SK-N-MC (cell line): ENCODE data around the gene CTNNBIP1.

Experiments
- DNase-seq: peaks from one replicate; pipeline ENCODE4 v3.0.0-alpha.2; 2011; ENCODE audit warnings: low read depth, low spot score
- H3K27ac ChIP-seq: fragments of 200-600 bp; sonication (generic); 2 replicates; pipeline ENCODE4 v1.5.1; 2016; ENCODE audit warnings: mixed run types
- H3K36me3 ChIP-seq: fragments of 200-600 bp; sonication (generic); 2 replicates; pipeline ENCODE4 v1.6.1; 2017; ENCODE audit warnings: antibody characterized with exemption, low read length, mixed read lengths; ENCODE audit not compliant: insufficient read depth
- H3K4me3 ChIP-seq: fragments of 200-600 bp; sonication (generic); 2 replicates; pipeline ENCODE4 v1.5.1; 2016
- H3K9ac ChIP-seq: fragments of 200-600 bp; sonication (generic); 2 replicates; pipeline ENCODE4 v1.8.0; 2017; ENCODE audit warnings: mixed run types, mixed read lengths; ENCODE audit not compliant: insufficient read length
- H3K9me3 ChIP-seq: fragments of 200-600 bp; sonication (generic); 2 replicates; pipeline ENCODE4 v1.6.1; 2017; ENCODE audit warnings: low read depth, mild to moderate bottlenecking, antibody characterized with exemption, low read length, moderate library complexity, mixed read lengths
- EZH2 ChIP-seq: fragments of 200-600 bp; sonication (generic); IDR thresholded peaks from one replicate; pipeline ENCODE4 v1.6.1; 2017; ENCODE audit warnings: antibody characterized with exemption
- FOXP2 ChIP-seq: optimal IDR thresholded peaks from 2 replicates; pipeline ENCODE3; 2011; ENCODE audit warnings: mild to moderate bottlenecking, moderate library complexity; ENCODE audit not compliant: insufficient read depth; ENCODE audit errors: extremely low read length, control extremely low read depth
- POLR2AphosphoS5 ChIP-seq: IDR thresholded peaks from 2 replicates; pipeline ENCODE4 v1.6.1; 2012; ENCODE audit warnings: mild to moderate bottlenecking, low read depth, low read length, borderline replicate concordance

CTNNBIP1 gene

GRCh38 chr1:9900142-9901043 is 9.7 kb downstream of the CTNNBIP1 start:
- Histone ChIP-seq H3K27ac (no peak overlapping the region), H3K36me3 (no peaks in the 10 kb centered on the region), H3K4me3 (no peak overlapping the region), H3K9me3 (no peaks in the 10 kb centered on the region), H3K9ac (no peak overlapping the region)
- no peak for DNase-seq
- TF ChIP-seq EZH2 (no peak), POLR2AphosphoS5 (no peak), FOXP2 (no peak)

- Histone ChIP-seq H3K9me3 (no peaks in the 10 kb centered on the region), H3K36me3 (no peaks in the 10 kb centered on the region), H3K27ac (peak overlapping the region; percentile 20; the same call in 1 of the 2 replicates), H3K4me3 (no peak overlapping the region), H3K9ac (no peak overlapping the region)
- no peak for TF ChIP-seq POLR2AphosphoS5
- TF ChIP-seq FOXP2 = no peak
- no peak for TF ChIP-seq EZH2
- DNase-seq = no peak
These were observed 16.0 kb downstream of the CTNNBIP1 start for GRCh38 chr1:9894115-9894514.

GRCh38 chr1:9892563-9893528 is 17.2 kb downstream of the CTNNBIP1 start:
- no peak overlapping the region for H3K4me3 ChIP-seq
- no peak for DNase-seq
- no peak overlapping the region for H3K9ac ChIP-seq
- H3K36me3 ChIP-seq = no peaks in the 10 kb centered on the region
- peak overlapping the region; percentile 20; the same call in 1 of the 2 replicates for H3K27ac ChIP-seq
- no peaks in the 10 kb centered on the region for H3K9me3 ChIP-seq
- no peak for TF ChIP-seq POLR2AphosphoS5
- TF ChIP-seq FOXP2 = no peak
- no peak for TF ChIP-seq EZH2

- Histone ChIP-seq H3K9me3 (no peaks in the 10 kb centered on the region), H3K27ac (0 out of 2 replicates have a peak overlapping the region, but pooled peaks have one; percentile 25), H3K4me3 (0 out of 2 replicates have a peak overlapping the region, but pooled peaks have one; percentile 30), H3K36me3 (no peaks in the 10 kb centered on the region), H3K9ac (no peak overlapping the region)
- no peak for TF ChIP-seq FOXP2
- TF ChIP-seq EZH2 = no peak
- TF ChIP-seq POLR2AphosphoS5 = no peak
- no peak for DNase-seq
These were observed 18.9 kb downstream of the CTNNBIP1 start for GRCh38 chr1:9891207-9891606.

- no peak for DNase-seq
- no peak for TF ChIP-seq EZH2
- TF ChIP-seq FOXP2 = no peak
- no peak for TF ChIP-seq POLR2AphosphoS5
- no peaks in the 10 kb centered on the region for H3K36me3 ChIP-seq
- H3K9me3 ChIP-seq = no peaks in the 10 kb centered on the region
- H3K4me3 ChIP-seq = peak overlapping the region; percentile 42; the same call in 1 of the 2 replicates
- H3K9ac ChIP-seq = no peak overlapping the region
- peak overlapping the region; percentile 64 for H3K27ac ChIP-seq
These were observed 19.8 kb downstream of the CTNNBIP1 start for GRCh38 chr1:9890224-9890731.

GRCh38 chr1:9889411-9889810 is 20.7 kb downstream of the CTNNBIP1 start:
- Histone ChIP-seq H3K9me3 (no peaks in the 10 kb centered on the region), H3K4me3 (no peak overlapping the region), H3K9ac (no peak overlapping the region), H3K36me3 (no peaks in the 10 kb centered on the region), H3K27ac (peak overlapping the region; percentile 64)
- TF ChIP-seq FOXP2 (no peak), EZH2 (no peak), POLR2AphosphoS5 (no peak)
- no peak for DNase-seq

GRCh38 chr1:9888886-9889285 is 21.2 kb downstream of the CTNNBIP1 start:
- no peaks in the 10 kb centered on the region for H3K36me3 ChIP-seq
- H3K27ac ChIP-seq = no peak overlapping the region
- no peaks in the 10 kb centered on the region for H3K9me3 ChIP-seq
- TF ChIP-seq FOXP2 = no peak
- no peak for TF ChIP-seq POLR2AphosphoS5
- TF ChIP-seq EZH2 = no peak
- no peak for DNase-seq
- H3K9ac ChIP-seq = no peak overlapping the region
- H3K4me3 ChIP-seq = no peak overlapping the region

GRCh38 chr1:9887070-9887469 is 23.0 kb downstream of the CTNNBIP1 start:
- TF ChIP-seq POLR2AphosphoS5 (no peak), FOXP2 (no peak)
- DNase-seq = no peak
- Histone ChIP-seq H3K36me3 (no peaks in the 10 kb centered on the region), H3K4me3 (no peak overlapping the region), H3K9me3 (no peaks in the 10 kb centered on the region), H3K27ac (no peak overlapping the region), H3K9ac (no peak overlapping the region)
